ENCODE measurements around the gene C2CD3.

Gene C2CD3

GRCh38 chr11:73996161-73996747 lies 174.5 kb downstream of the C2CD3 start:
- Histone ChIP-seq H3K4me3 (replicated peaks; ENCODE audit: insufficient read depth, low read length) (no peak overlapping the region), H3K27me3 (ENCODE audit: insufficient read depth, poor library complexity, severe bottlenecking) (no peaks in the 10 kb centered on the region), H3K27ac (replicated peaks) (no peak overlapping the region)
- DNase-seq (ENCODE audit: low read depth in 1 of 2, low spot score in 1 of 2) = no peak
- TF ChIP-seq SPI1 (IDR thresholded peaks at IDR 0.05; ENCODE audit: borderline replicate concordance, low read depth) (no peak), POLR2AphosphoS5 (IDR thresholded peaks at IDR 0.05; ENCODE audit: low read depth) (no peak), CTCF (IDR thresholded peaks at IDR 0.05; ENCODE audit: insufficient read depth, low read length) (no peak), REST (IDR thresholded peaks at IDR 0.05; ENCODE audit: insufficient replicate concordance, low read depth) (no peak), GABPA (IDR thresholded peaks at IDR 0.05; ENCODE audit: low read depth) (no peak)

- no peak overlapping the region for H3K4me3 ChIP-seq (replicated peaks; ENCODE audit: insufficient read depth, low read length)
- peak overlapping the region; percentile 77 for H3K27ac ChIP-seq (replicated peaks)
- DNase-seq (ENCODE audit: low read depth in 1 of 2, low spot score in 1 of 2) = no peak
- no peak for TF ChIP-seq GABPA (IDR thresholded peaks at IDR 0.05; ENCODE audit: low read depth)
- TF ChIP-seq SPI1 (IDR thresholded peaks at IDR 0.05; ENCODE audit: borderline replicate concordance, low read depth) = no peak
- no peaks in the 10 kb centered on the region for H3K27me3 ChIP-seq (ENCODE audit: insufficient read depth, poor library complexity, severe bottlenecking)
Measured at GRCh38 chr11:73995731-73996130, 175.1 kb downstream of the C2CD3 start.

GRCh38 chr11:73995247-73995646 lies 175.6 kb downstream of the C2CD3 start:
- peak; percentile 23 to 56 for DNase-seq (ENCODE audit: low read depth in 1 of 2, low spot score in 1 of 2)
- H3K27ac ChIP-seq (replicated peaks) = peak overlapping the region; percentile 77
- no peak overlapping the region for H3K4me3 ChIP-seq (replicated peaks; ENCODE audit: insufficient read depth, low read length)
- no peak for TF ChIP-seq GABPA (IDR thresholded peaks at IDR 0.05; ENCODE audit: low read depth)
- TF ChIP-seq POLR2AphosphoS5 (IDR thresholded peaks at IDR 0.05; ENCODE audit: low read depth) = no peak
- peak; percentile 41; the same call in 1 of the 2 replicates for TF ChIP-seq SPI1 (IDR thresholded peaks at IDR 0.05; ENCODE audit: borderline replicate concordance, low read depth)
- no peaks in the 10 kb centered on the region for H3K27me3 ChIP-seq (ENCODE audit: insufficient read depth, poor library complexity, severe bottlenecking)

GRCh38 chr11:73991471-73992006 lies 179.3 kb downstream of the C2CD3 start:
- H3K27me3 ChIP-seq (ENCODE audit: insufficient read depth, poor library complexity, severe bottlenecking) = no peaks in the 10 kb centered on the region
- no peak overlapping the region for H3K27ac ChIP-seq (replicated peaks)
- no peak overlapping the region for H3K4me3 ChIP-seq (replicated peaks; ENCODE audit: insufficient read depth, low read length)
- TF ChIP-seq CTCF (IDR thresholded peaks at IDR 0.05; ENCODE audit: insufficient read depth, low read length) (no peak), SPI1 (IDR thresholded peaks at IDR 0.05; ENCODE audit: borderline replicate concordance, low read depth) (no peak), REST (IDR thresholded peaks at IDR 0.05; ENCODE audit: insufficient replicate concordance, low read depth) (no peak)
- DNase-seq (ENCODE audit: low read depth in 1 of 2, low spot score in 1 of 2) = no peak

GRCh38 chr11:73990730-73991129 lies 180.1 kb downstream of the C2CD3 start:
- no peak for DNase-seq (ENCODE audit: low read depth in 1 of 2, low spot score in 1 of 2)
- Histone ChIP-seq H3K27ac (replicated peaks) (no peak overlapping the region), H3K27me3 (ENCODE audit: insufficient read depth, poor library complexity, severe bottlenecking) (no peaks in the 10 kb centered on the region), H3K4me3 (replicated peaks; ENCODE audit: insufficient read depth, low read length) (no peak overlapping the region)
- no peak for TF ChIP-seq REST (IDR thresholded peaks at IDR 0.05; ENCODE audit: insufficient replicate concordance, low read depth)
- no peak for TF ChIP-seq SPI1 (IDR thresholded peaks at IDR 0.05; ENCODE audit: borderline replicate concordance, low read depth)
- no peak for TF ChIP-seq POLR2AphosphoS5 (IDR thresholded peaks at IDR 0.05; ENCODE audit: low read depth)
- TF ChIP-seq CTCF (IDR thresholded peaks at IDR 0.05; ENCODE audit: insufficient read depth, low read length) = no peak
- no peak for TF ChIP-seq GABPA (IDR thresholded peaks at IDR 0.05; ENCODE audit: low read depth)

Measured in HL-60 (cell line).